ENCODE measurements around the gene ZNF266.
A peak's percentile ranks its signal among the peaks of the same experiment; 100 is the strongest.

The ZNF266 gene

DNA sequence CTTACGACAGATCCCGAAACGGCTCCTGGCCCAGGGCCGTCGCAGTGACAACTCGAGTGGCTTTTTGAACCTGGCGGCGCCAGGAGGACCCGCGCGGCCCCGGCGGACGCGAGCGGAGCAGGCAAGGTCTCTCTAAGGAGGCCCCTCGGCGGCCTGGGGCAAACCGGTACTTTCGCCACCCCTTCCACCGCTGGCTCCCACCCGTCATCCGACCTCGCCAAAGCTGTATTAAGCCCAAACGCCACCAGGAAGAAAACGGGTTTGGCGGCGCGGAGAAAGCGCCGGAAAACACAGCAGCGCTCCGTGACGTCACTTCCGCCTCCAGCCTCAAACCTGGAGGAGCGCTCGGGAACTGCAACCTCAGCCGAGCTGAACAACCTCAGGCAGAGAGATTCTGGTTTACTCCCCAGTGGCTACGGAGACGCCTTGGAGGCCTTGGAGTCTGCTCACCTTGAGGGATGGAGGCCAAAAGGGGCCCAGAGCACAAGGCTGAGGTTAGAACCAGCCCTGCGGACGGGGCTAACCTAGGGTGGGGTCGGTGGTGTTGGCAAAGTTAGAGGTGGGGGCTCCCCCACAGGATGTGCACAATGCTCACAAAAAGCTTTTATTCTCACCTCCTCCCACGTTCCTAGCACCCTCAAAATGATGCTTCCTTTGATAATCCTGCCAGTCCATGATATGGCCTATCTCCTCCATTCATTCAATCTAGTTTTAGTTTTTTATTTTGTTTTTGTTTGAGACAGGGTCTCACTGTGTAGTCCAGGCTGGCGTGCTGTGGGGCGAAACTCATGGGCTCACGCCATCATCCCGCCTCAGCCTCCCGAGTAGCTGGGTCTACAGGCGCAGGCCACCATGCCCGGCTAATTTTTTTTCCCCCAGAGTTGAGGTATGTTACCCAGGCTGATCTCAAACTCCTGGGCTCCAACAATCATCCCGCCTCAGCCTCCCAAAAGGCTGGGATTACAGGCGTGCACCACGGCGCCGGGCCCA, at the start of gene ZNF266:
TSS of gene ZNF266 (minus strand) at position 295 of the 990 bp plus-strand sequence. CDS start 15,484 bp downstream, outside the sequence.
- Histone ChIP-seq H3K4me3 (ENCODE audit: low read depth in 1 of 5, low read length in 5 of 5) (peak within 1 kb of the TSS; percentile 88 to 99 (median 94)), H3K36me3 (ENCODE audit: control insufficient read depth in 5 of 5, insufficient read depth in 5 of 5, low read length in 5 of 5) (peaks cover 4 to 26% (median 21%) of the 10 kb centered on the region in 5 donors), H3K9me3 (ENCODE audit: control insufficient read depth in 5 of 5, low read length in 5 of 5) (peaks cover 0 to 4% (median 0%) of the 10 kb centered on the region in 5 donors), H3K27me3 (ENCODE audit: control insufficient read depth in 5 of 5, insufficient read depth in 4 of 5, low read length in 5 of 5) (no peaks in the 10 kb centered on the region), H3K9ac (ENCODE audit: low read length in 5 of 5) (peak within 1 kb of the TSS; percentile 89 to 97 (median 94)), H3K4me1 (ENCODE audit: control insufficient read depth in 5 of 5, insufficient read depth in 5 of 5, low read length in 5 of 5) (peaks cover 5 to 24% (median 21%) of the 10 kb centered on the region in 5 donors), H3K27ac (ENCODE audit: low read depth, low read length) (peak within 1 kb of the TSS; percentile 78)

DNA sequence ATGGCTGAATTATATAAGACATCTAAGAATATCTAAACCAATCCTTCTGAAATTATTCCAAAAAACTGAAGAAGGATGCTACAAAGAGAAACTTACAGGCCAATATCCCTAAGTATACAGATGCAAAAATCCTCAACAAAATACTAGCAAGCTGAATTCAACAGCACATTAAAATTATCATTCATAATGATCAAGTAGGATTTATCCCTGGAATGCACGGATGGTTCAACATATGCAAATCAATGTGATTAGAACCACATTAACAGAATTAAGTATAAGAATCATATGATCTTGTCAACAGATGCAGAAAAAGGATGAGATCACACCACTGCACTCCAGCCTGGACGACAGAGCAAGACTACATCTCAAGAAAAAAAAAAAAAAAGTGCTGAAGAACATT, 49.8 kb upstream of the ZNF266 start:
- no peak overlapping the region for H3K27ac ChIP-seq (ENCODE audit: low read depth, low read length)
- H3K27me3 ChIP-seq (ENCODE audit: control insufficient read depth in 5 of 5, insufficient read depth in 4 of 5, low read length in 5 of 5) = no peaks in the 10 kb centered on the region
- H3K4me3 ChIP-seq (ENCODE audit: low read depth in 1 of 5, low read length in 5 of 5) = no peak overlapping the region
- peaks cover 15 to 48% (median 47%) of the 10 kb centered on the region in 5 donors for H3K9me3 ChIP-seq (ENCODE audit: control insufficient read depth in 5 of 5, low read length in 5 of 5)
- no peaks in the 10 kb centered on the region for H3K4me1 ChIP-seq (ENCODE audit: control insufficient read depth in 5 of 5, insufficient read depth in 5 of 5, low read length in 5 of 5)
- no peak overlapping the region for H3K9ac ChIP-seq (ENCODE audit: low read length in 5 of 5)
- H3K36me3 ChIP-seq (ENCODE audit: control insufficient read depth in 5 of 5, insufficient read depth in 5 of 5, low read length in 5 of 5) = no peaks in the 10 kb centered on the region

DNA sequence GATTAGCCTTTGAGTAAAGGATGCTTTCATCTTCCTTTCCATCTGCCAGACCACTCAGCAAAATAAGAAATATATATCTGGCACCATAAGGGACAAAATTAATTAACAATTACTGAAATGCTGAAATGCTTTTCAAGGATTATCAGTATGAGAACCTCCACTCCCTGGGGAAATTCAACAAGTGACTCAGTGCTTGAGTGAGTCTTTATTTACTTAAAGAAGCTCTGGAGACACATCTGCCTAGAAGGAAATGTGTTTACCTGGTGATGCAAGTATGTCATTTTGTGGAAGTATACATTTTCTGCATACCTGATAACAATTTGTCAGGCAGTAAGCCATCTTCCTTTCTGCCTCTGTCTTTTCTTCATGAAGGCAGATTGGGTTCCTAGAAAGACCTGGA, 39.6 kb upstream of the ZNF266 start:
- Histone ChIP-seq H3K27me3 (ENCODE audit: control insufficient read depth in 5 of 5, insufficient read depth in 4 of 5, low read length in 5 of 5) (no peaks in the 10 kb centered on the region), H3K27ac (ENCODE audit: low read depth, low read length) (no peak overlapping the region), H3K4me1 (ENCODE audit: control insufficient read depth in 5 of 5, insufficient read depth in 5 of 5, low read length in 5 of 5) (no peaks in the 10 kb centered on the region), H3K4me3 (ENCODE audit: low read depth in 1 of 5, low read length in 5 of 5) (no peak overlapping the region), H3K36me3 (ENCODE audit: control insufficient read depth in 5 of 5, insufficient read depth in 5 of 5, low read length in 5 of 5) (no peaks in the 10 kb centered on the region), H3K9me3 (ENCODE audit: control insufficient read depth in 5 of 5, low read length in 5 of 5) (peaks cover 11 to 61% (median 50%) of the 10 kb centered on the region in 5 donors), H3K9ac (ENCODE audit: low read length in 5 of 5) (no peak overlapping the region)

GRCh38 chr19:9467161-9467560, 31.8 kb upstream of the ZNF266 start:
- Histone ChIP-seq H3K9me3 (ENCODE audit: control insufficient read depth in 5 of 5, low read length in 5 of 5) (peaks cover 30 to 80% (median 67%) of the 10 kb centered on the region in 5 donors), H3K4me3 (ENCODE audit: low read depth in 1 of 5, low read length in 5 of 5) (peak overlapping the region in 2 of 5 donors; percentile 8 to 39), H3K9ac (ENCODE audit: low read length in 5 of 5) (no peak overlapping the region), H3K4me1 (ENCODE audit: control insufficient read depth in 5 of 5, insufficient read depth in 5 of 5, low read length in 5 of 5) (peaks cover 0 to 8% (median 0%) of the 10 kb centered on the region in 5 donors), H3K27ac (ENCODE audit: low read depth, low read length) (no peak overlapping the region), H3K27me3 (ENCODE audit: control insufficient read depth in 5 of 5, insufficient read depth in 4 of 5, low read length in 5 of 5) (peaks cover 0 to 3% (median 0%) of the 10 kb centered on the region in 5 donors), H3K36me3 (ENCODE audit: control insufficient read depth in 5 of 5, insufficient read depth in 5 of 5, low read length in 5 of 5) (no peaks in the 10 kb centered on the region)

GRCh38 chr19:9461938-9462337, 26.6 kb upstream of the ZNF266 start:
- Histone ChIP-seq H3K27me3 (ENCODE audit: control insufficient read depth in 5 of 5, insufficient read depth in 4 of 5, low read length in 5 of 5) (peaks cover 0 to 3% (median 0%) of the 10 kb centered on the region in 5 donors), H3K9me3 (ENCODE audit: control insufficient read depth in 5 of 5, low read length in 5 of 5) (peaks cover 30 to 88% (median 69%) of the 10 kb centered on the region in 5 donors), H3K9ac (ENCODE audit: low read length in 5 of 5) (no peak overlapping the region), H3K36me3 (ENCODE audit: control insufficient read depth in 5 of 5, insufficient read depth in 5 of 5, low read length in 5 of 5) (no peaks in the 10 kb centered on the region), H3K27ac (ENCODE audit: low read depth, low read length) (no peak overlapping the region), H3K4me1 (ENCODE audit: control insufficient read depth in 5 of 5, insufficient read depth in 5 of 5, low read length in 5 of 5) (peaks cover 0 to 5% (median 0%) of the 10 kb centered on the region in 5 donors), H3K4me3 (ENCODE audit: low read depth in 1 of 5, low read length in 5 of 5) (peak overlapping the region in 2 of 5 donors; percentile 21 to 54)

GRCh38 chr19:9456018-9456689, 20.8 kb upstream of the ZNF266 start:
- no peaks in the 10 kb centered on the region for H3K27me3 ChIP-seq (ENCODE audit: control insufficient read depth in 5 of 5, insufficient read depth in 4 of 5, low read length in 5 of 5)
- H3K27ac ChIP-seq (ENCODE audit: low read depth, low read length) = no peak overlapping the region
- H3K9ac ChIP-seq (ENCODE audit: low read length in 5 of 5) = no peak overlapping the region
- peak overlapping the region in 4 of 5 donors; percentile 17 to 45 (median 24) for H3K4me3 ChIP-seq (ENCODE audit: low read depth in 1 of 5, low read length in 5 of 5)
- no peaks in the 10 kb centered on the region for H3K4me1 ChIP-seq (ENCODE audit: control insufficient read depth in 5 of 5, insufficient read depth in 5 of 5, low read length in 5 of 5)
- peaks cover 29 to 89% (median 78%) of the 10 kb centered on the region in 5 donors for H3K9me3 ChIP-seq (ENCODE audit: control insufficient read depth in 5 of 5, low read length in 5 of 5)
- H3K36me3 ChIP-seq (ENCODE audit: control insufficient read depth in 5 of 5, insufficient read depth in 5 of 5, low read length in 5 of 5) = no peaks in the 10 kb centered on the region

- Histone ChIP-seq H3K27ac (ENCODE audit: low read depth, low read length) (no peak overlapping the region), H3K27me3 (ENCODE audit: control insufficient read depth in 5 of 5, insufficient read depth in 4 of 5, low read length in 5 of 5) (no peaks in the 10 kb centered on the region), H3K4me1 (ENCODE audit: control insufficient read depth in 5 of 5, insufficient read depth in 5 of 5, low read length in 5 of 5) (no peaks in the 10 kb centered on the region), H3K9ac (ENCODE audit: low read length in 5 of 5) (no peak overlapping the region), H3K9me3 (ENCODE audit: control insufficient read depth in 5 of 5, low read length in 5 of 5) (peaks cover 33 to 89% (median 83%) of the 10 kb centered on the region in 5 donors), H3K36me3 (ENCODE audit: control insufficient read depth in 5 of 5, insufficient read depth in 5 of 5, low read length in 5 of 5) (no peaks in the 10 kb centered on the region), H3K4me3 (ENCODE audit: low read depth in 1 of 5, low read length in 5 of 5) (peak overlapping the region in 4 of 5 donors; percentile 5 to 53 (median 22))
These were observed 18.6 kb upstream of the ZNF266 start for GRCh38 chr19:9453953-9454352.

DNA sequence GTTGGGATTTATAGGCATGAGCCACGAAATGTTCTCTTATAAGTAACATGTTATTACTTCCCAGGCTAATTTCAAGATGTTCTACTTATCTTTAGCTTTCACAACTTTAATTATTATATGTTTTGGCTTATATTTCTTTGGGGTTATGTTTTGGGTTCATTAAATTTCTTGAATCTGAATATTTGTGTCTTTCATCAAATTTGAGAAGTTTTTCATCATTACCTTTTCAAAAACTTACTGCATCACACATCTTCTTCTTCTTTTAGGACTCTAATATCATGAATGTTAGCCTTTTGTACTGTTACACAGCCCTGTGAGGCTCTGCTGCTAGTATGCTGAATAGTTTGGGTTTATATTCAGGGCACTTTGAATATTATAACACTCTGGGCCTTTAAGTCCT, 9.7 kb upstream of the ZNF266 start:
- no peaks in the 10 kb centered on the region for H3K27me3 ChIP-seq (ENCODE audit: control insufficient read depth in 5 of 5, insufficient read depth in 4 of 5, low read length in 5 of 5)
- H3K36me3 ChIP-seq (ENCODE audit: control insufficient read depth in 5 of 5, insufficient read depth in 5 of 5, low read length in 5 of 5) = peaks cover 0 to 8% (median 0%) of the 10 kb centered on the region in 5 donors
- no peaks in the 10 kb centered on the region for H3K4me1 ChIP-seq (ENCODE audit: control insufficient read depth in 5 of 5, insufficient read depth in 5 of 5, low read length in 5 of 5)
- no peak overlapping the region for H3K27ac ChIP-seq (ENCODE audit: low read depth, low read length)
- H3K4me3 ChIP-seq (ENCODE audit: low read depth in 1 of 5, low read length in 5 of 5) = peak overlapping the region in 3 of 5 donors; percentile 4 to 29 (median 7)
- peaks cover 6 to 59% (median 45%) of the 10 kb centered on the region in 5 donors for H3K9me3 ChIP-seq (ENCODE audit: control insufficient read depth in 5 of 5, low read length in 5 of 5)
- H3K9ac ChIP-seq (ENCODE audit: low read length in 5 of 5) = no peak overlapping the region

DNA sequence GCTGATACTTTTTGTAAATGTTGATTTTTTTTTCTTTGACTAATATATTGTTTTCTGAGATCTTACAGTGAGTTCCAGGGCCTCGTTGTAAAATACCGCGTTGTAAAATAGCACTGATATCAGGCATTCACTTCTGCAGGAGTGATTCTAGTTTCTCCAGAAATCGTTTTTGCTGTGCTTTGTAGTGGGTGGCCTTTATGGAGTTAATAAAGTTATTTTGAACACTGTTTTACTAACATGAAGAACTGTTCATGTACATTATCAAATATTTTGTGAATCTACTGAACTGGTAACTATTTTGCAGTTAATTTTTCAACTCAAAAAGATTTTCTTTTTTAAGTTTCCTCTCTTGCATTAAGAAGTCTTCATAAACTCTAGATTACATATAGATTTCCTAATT, 985 bp upstream of the ZNF266 start:
- Histone ChIP-seq H3K27me3 (ENCODE audit: control insufficient read depth in 5 of 5, insufficient read depth in 4 of 5, low read length in 5 of 5) (no peaks in the 10 kb centered on the region), H3K27ac (ENCODE audit: low read depth, low read length) (no peak overlapping the region), H3K9me3 (ENCODE audit: control insufficient read depth in 5 of 5, low read length in 5 of 5) (peaks cover 0 to 4% (median 0%) of the 10 kb centered on the region in 5 donors), H3K4me1 (ENCODE audit: control insufficient read depth in 5 of 5, insufficient read depth in 5 of 5, low read length in 5 of 5) (peaks cover 5 to 24% (median 21%) of the 10 kb centered on the region in 5 donors), H3K4me3 (ENCODE audit: low read depth in 1 of 5, low read length in 5 of 5) (peak overlapping the region in 3 of 5 donors; percentile 88 to 94 (median 93)), H3K9ac (ENCODE audit: low read length in 5 of 5) (no peak overlapping the region), H3K36me3 (ENCODE audit: control insufficient read depth in 5 of 5, insufficient read depth in 5 of 5, low read length in 5 of 5) (peaks cover 4 to 18% (median 13%) of the 10 kb centered on the region in 5 donors)
